HG03280 (cell line): Measurements from ENCODE around the gene NT5C1B.
A peak's percentile ranks its signal among the peaks of the same experiment; 100 is the strongest.

ENCODE experiments used
- ATAC-seq: cut with Tn5 transposase; IDR thresholded peaks from one replicate; pipeline ENCODE4 v1.9.1; 2021; ENCODE audit warnings: mild to moderate bottlenecking, moderate library complexity; ENCODE audit not compliant: unreplicated experiment

The NT5C1B gene

DNA sequence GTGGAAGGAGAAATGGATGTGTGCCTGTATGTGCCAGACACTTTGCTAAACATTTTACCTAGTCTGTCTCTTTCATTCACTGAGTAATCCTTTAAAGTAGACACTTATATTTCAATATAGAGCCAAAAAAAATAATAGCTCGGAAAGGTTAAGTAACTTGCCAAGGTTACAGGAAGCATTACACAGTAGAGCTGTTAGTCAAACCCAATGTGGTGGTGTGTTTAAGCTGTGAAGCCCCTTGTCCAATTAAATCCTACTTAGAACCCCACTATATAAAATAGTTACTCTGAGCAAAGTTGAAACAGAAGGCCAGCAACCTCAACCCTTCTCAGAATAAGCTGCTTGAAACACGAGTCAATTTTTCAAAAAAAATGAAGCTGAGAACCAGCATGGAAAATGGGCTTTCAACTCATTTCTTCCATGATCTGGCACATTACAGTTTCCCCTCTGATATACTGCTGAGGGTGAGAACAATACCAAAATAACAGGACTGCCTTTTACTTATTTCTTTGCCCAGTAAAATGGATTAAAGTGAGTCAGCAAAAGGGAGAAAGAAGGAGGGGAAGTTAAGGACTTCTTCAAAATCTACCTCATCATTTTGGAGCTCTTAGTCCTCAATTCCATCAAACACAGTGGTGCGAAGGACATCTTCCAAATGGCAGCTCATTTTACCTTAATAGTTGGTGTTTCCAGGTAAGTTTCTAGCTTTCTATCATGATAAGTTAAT lies 36.9 kb downstream of the NT5C1B start:
- no peak for ATAC-seq

GRCh38 chr2:18551623-18552022 lies 37.7 kb downstream of the NT5C1B start:
- no peak for ATAC-seq

DNA sequence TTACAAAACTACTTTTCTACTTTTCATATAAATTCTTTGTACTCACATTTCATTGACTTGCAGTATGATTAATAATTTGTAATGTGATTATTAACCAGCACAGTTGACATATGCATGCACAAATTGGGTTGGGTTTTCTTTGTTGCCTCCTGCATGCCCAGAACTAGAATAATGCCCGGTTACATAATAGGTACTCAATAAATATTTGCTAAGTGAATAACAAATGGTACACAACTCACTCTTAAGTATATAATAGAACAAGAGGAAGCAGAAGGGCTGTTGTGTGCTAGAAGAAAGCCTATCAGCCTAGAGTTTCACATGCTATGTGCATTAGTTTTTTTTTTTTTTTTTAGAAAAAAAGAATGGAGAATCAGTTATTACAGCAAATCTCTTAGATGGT lies 38.2 kb downstream of the NT5C1B start:
- no peak for ATAC-seq

- ATAC-seq: no peak
Observed at GRCh38 chr2:18550433-18550832, 38.9 kb downstream of the NT5C1B start.

DNA sequence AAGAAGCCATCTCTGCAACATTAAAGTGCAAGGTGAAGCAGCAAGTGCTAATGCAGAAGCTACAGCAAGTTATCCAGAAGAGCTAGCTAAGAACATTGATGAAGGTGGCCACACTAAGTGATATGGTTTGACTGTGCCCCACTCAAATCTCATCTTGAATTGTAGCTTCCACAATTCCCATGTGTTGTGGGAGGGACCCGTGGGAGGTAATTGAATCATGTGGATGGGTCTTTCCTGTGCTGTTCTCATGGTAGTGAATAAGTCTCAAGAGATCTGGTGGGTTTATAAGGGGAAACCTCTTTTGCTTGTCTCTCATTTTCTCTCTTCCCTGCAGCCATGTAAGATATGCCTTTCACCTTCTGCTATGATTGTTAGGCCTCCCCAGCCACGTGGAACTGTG lies 40.3 kb downstream of the NT5C1B start:
- ATAC-seq: no peak

GRCh38 chr2:18548621-18549020 lies 40.7 kb downstream of the NT5C1B start:
- no peak for ATAC-seq

GRCh38 chr2:18546567-18546966 lies 42.8 kb downstream of the NT5C1B start:
- no peak for ATAC-seq

DNA sequence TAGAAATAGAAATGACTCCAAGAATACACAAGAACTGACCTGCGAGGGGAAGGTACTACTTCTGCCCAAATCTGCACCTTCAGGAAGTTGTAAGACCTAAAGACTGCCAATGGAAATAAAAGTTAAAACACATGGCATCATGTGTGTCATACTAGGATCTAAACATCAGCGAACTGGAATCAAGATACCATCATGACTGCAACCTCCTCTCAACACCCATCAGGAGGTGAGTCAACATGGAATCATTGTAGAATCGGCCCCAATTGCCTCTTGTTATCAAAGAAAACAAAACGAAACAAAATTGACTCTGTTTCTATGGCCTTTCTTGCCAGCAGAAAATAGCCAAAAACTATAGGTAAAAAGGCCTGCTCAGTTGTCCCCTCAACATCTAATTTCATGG lies 44.0 kb downstream of the NT5C1B start:
- no peak for ATAC-seq

DNA sequence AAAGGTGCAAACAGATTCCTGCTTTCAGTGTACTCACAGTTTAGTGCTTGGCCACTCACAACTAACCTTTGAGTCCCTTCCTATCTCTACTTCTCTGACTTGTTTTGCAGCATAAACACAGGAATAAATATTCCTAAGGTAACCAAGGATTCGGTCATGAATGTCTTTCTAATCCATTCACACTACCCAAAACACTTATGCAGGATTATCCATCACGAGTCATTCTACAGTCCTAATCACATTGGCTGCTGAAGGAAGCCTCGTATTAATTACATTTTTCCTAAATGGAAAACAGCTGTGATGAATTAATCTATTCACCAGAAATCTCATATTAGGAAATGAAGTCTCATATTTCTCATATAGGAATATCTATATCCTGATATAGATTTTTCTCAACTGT lies 45.2 kb downstream of the NT5C1B start:
- ATAC-seq: no peak

DNA sequence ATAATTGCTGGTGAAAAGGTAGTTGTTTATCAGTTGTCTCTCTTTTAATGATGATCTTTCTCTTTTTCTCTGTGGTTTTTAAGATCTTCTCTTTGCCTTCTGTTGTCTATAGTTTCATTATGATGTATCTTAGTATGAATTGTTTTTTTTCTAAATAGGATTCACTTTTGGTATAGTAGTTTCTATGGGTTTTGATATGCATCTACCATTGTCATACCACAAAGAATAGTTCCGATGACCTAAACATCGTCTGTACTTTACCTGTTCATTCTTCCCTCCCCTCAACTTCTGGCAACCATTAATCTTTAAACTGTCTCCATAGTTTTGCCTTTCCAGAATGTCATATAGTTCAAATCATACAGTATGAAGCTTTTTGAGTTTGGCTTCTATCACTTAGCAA lies 48.5 kb downstream of the NT5C1B start:
- ATAC-seq: peak; percentile 73

GRCh38 chr2:18536697-18537096 lies 52.7 kb downstream of the NT5C1B start:
- no peak for ATAC-seq

DNA sequence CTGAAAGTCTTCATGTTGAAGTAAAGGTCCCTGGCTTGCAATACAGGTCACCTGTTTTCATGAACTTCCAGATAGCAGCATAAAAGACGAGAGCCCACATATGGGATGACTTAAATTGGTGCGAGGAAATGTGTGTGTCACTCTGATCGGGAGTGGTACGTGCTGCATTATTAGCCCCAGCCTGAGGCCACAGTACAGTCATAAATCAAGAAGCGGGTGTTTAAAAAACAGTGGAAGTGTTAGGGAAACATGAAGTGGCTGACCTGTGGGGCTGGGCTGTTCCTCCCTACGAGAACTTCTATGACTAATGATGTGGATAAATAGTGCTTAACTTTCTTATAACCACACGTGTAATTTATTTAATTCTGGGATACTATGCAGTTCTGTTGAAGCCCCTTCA lies 53.3 kb downstream of the NT5C1B start:
- ATAC-seq: no peak

DNA sequence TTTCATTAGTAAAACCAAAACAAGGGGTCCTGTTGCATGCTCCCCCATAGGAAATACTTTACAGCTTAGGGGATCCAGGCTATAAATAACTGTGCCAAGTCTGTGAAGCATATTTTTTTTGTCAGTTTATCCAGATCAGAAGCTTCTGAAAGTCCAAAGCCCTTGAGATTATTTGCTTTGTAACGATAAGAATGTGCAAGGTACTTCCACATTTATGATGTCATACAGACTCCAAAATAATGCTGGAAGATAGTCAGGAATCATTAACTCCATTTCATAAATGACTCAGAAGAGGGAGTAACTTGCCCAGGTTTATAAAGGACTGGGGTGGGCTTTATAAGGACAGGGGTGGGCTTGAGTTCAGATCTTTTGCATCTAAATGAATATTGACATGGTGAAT lies 58.2 kb downstream of the NT5C1B start:
- ATAC-seq: no peak

DNA sequence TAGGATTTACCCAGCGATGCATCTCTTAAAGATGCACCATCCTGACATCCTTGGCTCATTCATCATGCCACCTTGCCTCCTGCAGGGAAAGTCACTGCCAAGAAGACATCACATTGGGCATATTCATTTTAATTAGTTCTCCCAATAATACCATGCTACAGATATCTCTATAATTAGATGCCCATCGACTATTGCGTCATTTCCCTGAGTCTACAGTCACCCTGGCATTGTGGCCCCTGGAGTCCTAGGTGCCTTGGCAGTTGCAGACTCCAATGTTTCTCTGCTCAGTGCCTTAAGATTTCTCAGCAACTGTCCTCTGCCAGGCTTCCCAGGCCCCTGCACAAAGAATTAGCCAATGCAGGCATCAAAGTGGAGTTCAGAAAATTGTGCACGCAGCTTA lies 61.5 kb downstream of the NT5C1B start:
- no peak for ATAC-seq

DNA sequence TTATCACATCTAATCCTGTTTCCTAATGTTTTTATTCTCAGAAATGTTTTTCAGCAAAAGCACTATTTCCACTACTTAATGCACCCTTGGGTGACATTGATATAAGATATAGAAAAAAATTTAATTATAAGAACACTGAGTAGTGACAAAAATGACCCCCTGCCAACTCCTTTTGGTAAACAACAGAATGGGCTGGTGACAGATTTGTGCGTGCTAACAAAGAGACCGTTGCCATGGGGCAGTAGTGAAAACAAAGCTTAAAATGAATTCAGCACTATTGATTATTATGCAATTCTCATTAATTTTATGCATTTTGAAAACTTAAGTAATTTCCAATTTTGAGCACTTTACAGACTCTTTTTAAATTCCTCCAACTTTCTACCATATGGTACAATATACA lies 62.0 kb downstream of the NT5C1B start:
- ATAC-seq: no peak

DNA sequence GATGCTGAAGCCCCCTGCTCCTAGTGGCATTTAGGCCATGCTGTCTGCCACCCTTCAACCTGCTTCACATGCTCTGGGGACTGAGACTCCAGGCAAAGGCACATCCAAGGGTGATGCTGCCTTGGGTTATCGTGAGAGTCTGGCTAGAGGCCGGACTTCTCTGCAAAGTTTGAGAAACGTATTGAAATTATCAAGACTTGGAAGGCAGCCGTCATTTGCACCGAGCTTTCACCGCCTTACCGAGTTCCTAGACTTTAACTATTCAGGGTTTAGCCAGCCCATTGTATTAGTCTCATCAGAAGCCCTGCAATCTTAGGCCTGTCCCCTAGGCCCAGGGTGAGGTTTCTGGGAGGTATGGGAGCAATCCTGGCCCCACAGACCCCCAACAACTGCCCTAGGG lies 62.9 kb downstream of the NT5C1B start:
- ATAC-seq: no peak

- ATAC-seq: no peak
Observed at GRCh38 chr2:18525852-18526251, 63.5 kb downstream of the NT5C1B start.

GRCh38 chr2:18525236-18525635 lies 64.1 kb downstream of the NT5C1B start:
- no peak for ATAC-seq

DNA sequence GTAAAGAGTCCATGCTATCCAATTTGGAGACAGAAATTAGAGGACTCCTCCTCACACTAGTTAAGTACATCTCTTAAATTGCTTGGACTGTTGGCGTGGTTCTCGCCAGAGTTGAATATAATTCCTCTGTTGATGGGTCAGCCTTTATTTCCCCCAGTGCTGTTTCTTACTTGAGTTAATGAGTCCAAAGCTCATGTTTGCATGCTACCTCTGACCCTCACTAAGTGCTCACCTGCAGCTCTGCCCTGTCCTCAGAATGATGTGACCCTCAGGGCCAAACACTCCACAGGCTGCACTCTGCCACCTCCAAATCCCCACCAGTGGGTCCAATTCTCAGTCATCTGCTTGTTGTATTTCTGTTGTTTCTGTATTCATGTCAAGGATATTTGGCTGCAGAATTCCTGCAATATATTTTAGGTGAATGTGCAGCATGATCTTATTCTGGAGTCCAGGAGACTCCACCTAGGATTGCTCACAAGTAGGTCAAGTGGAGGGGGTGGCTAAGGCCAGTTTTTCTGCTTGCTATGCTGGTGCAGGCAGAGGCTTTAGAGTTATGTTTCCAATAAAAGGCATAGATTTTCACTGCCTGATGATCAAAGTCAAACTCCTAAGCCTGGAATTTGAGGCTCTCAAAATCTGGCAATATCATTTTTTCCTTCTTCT lies 66.8 kb downstream of the NT5C1B start:
- ATAC-seq: no peak

- peak; percentile 87 for ATAC-seq
Observed at GRCh38 chr2:18520451-18521425, 68.6 kb downstream of the NT5C1B start.

GRCh38 chr2:18519914-18520450 lies 69.4 kb downstream of the NT5C1B start:
- ATAC-seq: no peak
